Endodermal cell (in vitro differentiated cells): ENCODE measurements around the gene NUP62. TPM values are rescaled to one million over a fixed set of nuclear protein-coding genes. Genes with fewer than 3 reads are reported as not detected.

Experiments
- DNase-seq: peaks from one replicate; pipeline ENCODE4 v3.0.0-alpha.2; 2017
- H3K27ac ChIP-seq: 2 replicates; pipeline ENCODE4 v1.5.1; 2013; ENCODE audit warnings: mild to moderate bottlenecking, low read depth, low read length, moderate library complexity
- H3K27me3 ChIP-seq: 2 replicates; pipeline ENCODE4 v1.6.1; 2013; ENCODE audit warnings: mild to moderate bottlenecking, low read length, moderate library complexity; ENCODE audit not compliant: insufficient read depth, control insufficient read depth, poor library complexity, severe bottlenecking
- H3K36me3 ChIP-seq: 2 replicates; pipeline ENCODE4 v1.7.0; 2013; ENCODE audit warnings: mild to moderate bottlenecking, low read length, moderate library complexity; ENCODE audit not compliant: control insufficient read depth, insufficient read depth
- H3K4me1 ChIP-seq: one replicate; pipeline ENCODE4 v1.7.0; 2013; ENCODE audit warnings: low read length; ENCODE audit not compliant: control insufficient read depth, insufficient read depth
- H3K4me3 ChIP-seq: 2 replicates; pipeline ENCODE4 v1.5.1; 2013; ENCODE audit warnings: mild to moderate bottlenecking, low read length, moderate library complexity
- H3K9ac ChIP-seq: 2 replicates; pipeline ENCODE4 v1.6.1; 2013; ENCODE audit warnings: mild to moderate bottlenecking, low read length, moderate library complexity; ENCODE audit not compliant: poor library complexity, severe bottlenecking; ENCODE audit errors: extremely low read depth
- H3K9me3 ChIP-seq: 2 replicates; pipeline ENCODE4 v1.6.1; 2013; ENCODE audit warnings: mild to moderate bottlenecking, low read length, moderate library complexity; ENCODE audit not compliant: control insufficient read depth
- H3K27ac Mint-ChIP-seq: 2 replicates; pipeline ENCODE4 v1.8.0; 2020; ENCODE audit warnings: mixed read lengths
- H3K27me3 Mint-ChIP-seq: 2 replicates; pipeline ENCODE4 v1.8.0; 2021; ENCODE audit warnings: mild to moderate bottlenecking, mixed read lengths; ENCODE audit not compliant: insufficient read depth
- H3K36me3 Mint-ChIP-seq: 2 replicates; pipeline ENCODE4 v1.8.0; 2020; ENCODE audit warnings: low read depth, mixed read lengths
- H3K4me1 Mint-ChIP-seq: 2 replicates; pipeline ENCODE4 v1.8.0; 2020; ENCODE audit warnings: mixed read lengths
- H3K4me3 Mint-ChIP-seq: 2 replicates; pipeline ENCODE4 v1.8.0; 2020; ENCODE audit warnings: mild to moderate bottlenecking, moderate library complexity, mixed read lengths
- H3K9me3 Mint-ChIP-seq: 2 replicates; pipeline ENCODE4 v1.8.0; 2020; ENCODE audit warnings: mild to moderate bottlenecking, mixed read lengths
- CTCF ChIP-seq: fragments of 200-600 bp; sonication (generic); conservative IDR thresholded peaks from 2 replicates; pipeline ENCODE4 v1.5.0; 2021; ENCODE audit warnings: antibody characterized with exemption, mild to moderate bottlenecking
- WGBS, 2 experiments: methylation state at CpG; one replicate each; pipeline versions ENCODE4 v1.1.5 to v1.1.7; 2013; ENCODE audit warnings: missing lambda C conversion rate in 2 of 2, mixed read lengths in 1 of 2; ENCODE audit not compliant: insufficient coverage in 1 of 2, insufficient read length in 1 of 2; 5-methylcytosine and 5-hydroxymethylcytosine counted together
- total RNA-seq, 2 donors: library from RNA; stranded (reverse); fragmentation: NEBNext Ultra II Directional in 1 of 2; extraction: Animal tissue kit (Norgen Biotek cat#: 25700) in 1 of 2; gene quantifications; 2 replicates in 1 of 2; 3 replicates in 1 of 2; pipeline ENCODE4 v1.2.1, GENCODE V29; 2021

NUP62 gene
- total RNA-seq, 2 donors from 2014 or later = 84.9 to 96.4 TPM

- no peak overlapping the region for H3K27ac ChIP-seq
- peaks cover 22% of the 10 kb centered on the region for H3K36me3 ChIP-seq
- Mint-ChIP-seq H3K27ac (no peak overlapping the region), H3K4me1 (peaks cover 7% of the 10 kb centered on the region), H3K9me3 (no peaks in the 10 kb centered on the region), H3K4me3 (no peak overlapping the region), H3K36me3 (peaks cover 27% of the 10 kb centered on the region), H3K27me3 (peaks cover 2% of the 10 kb centered on the region)
- peaks cover 2% of the 10 kb centered on the region for H3K4me1 ChIP-seq
- H3K27me3 ChIP-seq = no peaks in the 10 kb centered on the region
- no peak overlapping the region for H3K9ac ChIP-seq
- TF ChIP-seq CTCF = no peak
- whole genome bisulfite sequencing, 2 experiments = 98% methylated on average over 14 to 23 of the region's 25 CpGs
- no peak overlapping the region for H3K4me3 ChIP-seq
- H3K9me3 ChIP-seq = no peaks in the 10 kb centered on the region
- DNase-seq = no peak
Measured at GRCh38 chr19:49932731-49933131, 3.4 kb upstream of the NUP62 start.

GRCh38 chr19:49932041-49932451, 2.7 kb upstream of the NUP62 start:
- DNase-seq = no peak
- H3K4me1 Mint-ChIP-seq = peaks cover 10% of the 10 kb centered on the region
- Histone ChIP-seq H3K27ac (no peak overlapping the region), H3K9me3 (no peaks in the 10 kb centered on the region), H3K4me1 (peaks cover 7% of the 10 kb centered on the region), H3K27me3 (no peaks in the 10 kb centered on the region), H3K36me3 (peaks cover 29% of the 10 kb centered on the region), H3K9ac (no peak overlapping the region), H3K4me3 (no peak overlapping the region)
- no peak for TF ChIP-seq CTCF
- 91% methylated on average over 5 of the region's 5 CpGs; no CpG with 5 or more reads in 1 of the 2 experiments for WGBS, 2 experiments
- no peaks in the 10 kb centered on the region for H3K9me3 Mint-ChIP-seq
- peaks cover 2% of the 10 kb centered on the region for H3K27me3 Mint-ChIP-seq
- no peak overlapping the region for H3K4me3 Mint-ChIP-seq
- peaks cover 34% of the 10 kb centered on the region for H3K36me3 Mint-ChIP-seq
- no peak overlapping the region for H3K27ac Mint-ChIP-seq

GRCh38 chr19:49931293-49932040, 2.2 kb upstream of the NUP62 start:
- Histone ChIP-seq H3K9me3 (no peaks in the 10 kb centered on the region), H3K4me3 (no peak overlapping the region), H3K4me1 (peaks cover 7% of the 10 kb centered on the region), H3K27me3 (no peaks in the 10 kb centered on the region), H3K27ac (no peak overlapping the region), H3K36me3 (peaks cover 34% of the 10 kb centered on the region), H3K9ac (no peak overlapping the region)
- WGBS, 2 experiments = 91 to 92% methylated on average over 7 of the region's 7 CpGs
- no peaks in the 10 kb centered on the region for H3K9me3 Mint-ChIP-seq
- no peak overlapping the region for H3K27ac Mint-ChIP-seq
- H3K27me3 Mint-ChIP-seq = no peaks in the 10 kb centered on the region
- H3K36me3 Mint-ChIP-seq = peaks cover 39% of the 10 kb centered on the region
- no peak for DNase-seq
- H3K4me3 Mint-ChIP-seq = no peak overlapping the region
- H3K4me1 Mint-ChIP-seq = peaks cover 10% of the 10 kb centered on the region
- TF ChIP-seq CTCF = no peak
